ENCODE measurements around the gene DMPK.

GRCh38 chr19:45812297-45812696 is 30.0 kb upstream of the DMPK start:
- no peak for TF ChIP-seq POLR2A (IDR thresholded peaks at IDR 0.05; ENCODE audit: low read depth, low read length)
- no peak for TF ChIP-seq CTCF (conservative IDR thresholded peaks at IDR 0.05; ENCODE audit: low read depth, low read length)
- TF ChIP-seq SMC3 (IDR thresholded peaks at IDR 0.05; ENCODE audit: low read depth, low read length), result no peak
- TF ChIP-seq MXI1 (IDR thresholded peaks at IDR 0.05; ENCODE audit: borderline replicate concordance, low read depth, low read length), result no peak
- no peak for TF ChIP-seq USF2 (IDR thresholded peaks at IDR 0.05; ENCODE audit: low read depth, low read length)
- TF ChIP-seq RAD21 (IDR thresholded peaks at IDR 0.05; ENCODE audit: low read length), result no peak
- TF ChIP-seq MAZ (IDR thresholded peaks at IDR 0.05; ENCODE audit: borderline replicate concordance, low read depth, low read length), result no peak
- no peak for TF ChIP-seq RFX5 (IDR thresholded peaks at IDR 0.05; ENCODE audit: low read depth, low read length)
- no peak for TF ChIP-seq ELK1 (IDR thresholded peaks at IDR 0.05; ENCODE audit: borderline replicate concordance, low read depth, low read length)
- no peak for TF ChIP-seq NFE2L2 (IDR thresholded peaks at IDR 0.05; ENCODE audit: low read depth, low read length)
- TF ChIP-seq RCOR1 (IDR thresholded peaks at IDR 0.05; ENCODE audit: insufficient replicate concordance, low read length), result no peak
- TF ChIP-seq CEBPB (IDR thresholded peaks at IDR 0.05; ENCODE audit: low read depth, low read length), result no peak
- no peak for TF ChIP-seq MAFK (IDR thresholded peaks at IDR 0.05; ENCODE audit: low read depth, low read length)
- TF ChIP-seq CHD1 (IDR thresholded peaks at IDR 0.05; ENCODE audit: low read depth, low read length), result no peak
